Endothelial cell (in vitro differentiated cells): ENCODE results near the gene PGAM2. TPM values are rescaled to one million over a fixed set of nuclear protein-coding genes. Genes with fewer than 3 reads are reported as not detected.

Source experiments
- DNase-seq: peaks from one replicate; pipeline ENCODE4 v3.0.0; 2021; ENCODE audit warnings: low spot score
- H3K27ac Mint-ChIP-seq: one replicate; pipeline ENCODE4 v1.8.0; 2021; ENCODE audit warnings: mixed read lengths, inconsistent platforms; ENCODE audit not compliant: unreplicated experiment
- H3K27me3 Mint-ChIP-seq: one replicate; pipeline ENCODE4 v1.8.0; 2021; ENCODE audit warnings: mild to moderate bottlenecking, moderate library complexity, mixed read lengths, inconsistent platforms; ENCODE audit not compliant: unreplicated experiment
- H3K36me3 Mint-ChIP-seq: one replicate; pipeline ENCODE4 v1.8.0; 2021; ENCODE audit warnings: mild to moderate bottlenecking, low read depth, mixed read lengths, inconsistent platforms; ENCODE audit not compliant: unreplicated experiment
- H3K4me1 Mint-ChIP-seq: one replicate; pipeline ENCODE4 v1.8.0; 2021; ENCODE audit warnings: mild to moderate bottlenecking, mixed read lengths, inconsistent platforms; ENCODE audit not compliant: unreplicated experiment
- H3K4me3 Mint-ChIP-seq: one replicate; pipeline ENCODE4 v1.8.0; 2021; ENCODE audit warnings: mild to moderate bottlenecking, mixed read lengths, inconsistent platforms; ENCODE audit not compliant: unreplicated experiment
- H3K9me3 Mint-ChIP-seq: one replicate; pipeline ENCODE4 v1.8.0; 2021; ENCODE audit warnings: mixed read lengths, inconsistent platforms; ENCODE audit not compliant: unreplicated experiment
- CTCF ChIP-seq: fragments of 200-600 bp; sonication (generic); IDR thresholded peaks from one replicate; pipeline ENCODE4 v1.5.0; 2021; ENCODE audit warnings: antibody characterized with exemption; ENCODE audit not compliant: unreplicated experiment
- total RNA-seq: library from RNA; stranded (reverse); fragmentation: NEBNext Ultra II Directional; extraction: Animal tissue kit (Norgen Biotek cat#: 25700); gene quantifications from one replicate; pipeline ENCODE4 v1.2.1, GENCODE V29; 2021; ENCODE audit not compliant: unreplicated experiment

PGAM2 gene
- total RNA-seq, 1 donor from 2014 or later: not detected

- H3K4me3 Mint-ChIP-seq: no peak overlapping the region
- H3K9me3 Mint-ChIP-seq: no peaks in the 10 kb centered on the region
- no peak for TF ChIP-seq CTCF
These were observed 6.6 kb downstream of the PGAM2 start for GRCh38 chr7:44058759-44059218.

GRCh38 chr7:44057849-44058758, 7.3 kb downstream of the PGAM2 start:
- no peak for TF ChIP-seq CTCF
- H3K9me3 Mint-ChIP-seq: no peaks in the 10 kb centered on the region
- peaks cover 5% of the 10 kb centered on the region for H3K27me3 Mint-ChIP-seq
- H3K36me3 Mint-ChIP-seq: peaks cover 25% of the 10 kb centered on the region
- H3K4me3 Mint-ChIP-seq: no peak overlapping the region
- no peak overlapping the region for H3K27ac Mint-ChIP-seq
- DNase-seq: no peak
- H3K4me1 Mint-ChIP-seq: no peaks in the 10 kb centered on the region

More at GRCh38 chr7:44058759-44059218, 6.6 kb downstream of the PGAM2 start:
- Mint-ChIP-seq H3K27ac (no peak overlapping the region), H3K4me1 (no peaks in the 10 kb centered on the region), H3K27me3 (peaks cover 6% of the 10 kb centered on the region), H3K36me3 (peaks cover 25% of the 10 kb centered on the region)
- no peak for DNase-seq

- peaks cover 25% of the 10 kb centered on the region for H3K36me3 Mint-ChIP-seq
- DNase-seq: no peak
- H3K4me3 Mint-ChIP-seq: no peak overlapping the region
- H3K27me3 Mint-ChIP-seq: peaks cover 8% of the 10 kb centered on the region
- no peak for TF ChIP-seq CTCF
- H3K27ac Mint-ChIP-seq: no peak overlapping the region
- no peaks in the 10 kb centered on the region for H3K4me1 Mint-ChIP-seq
- no peaks in the 10 kb centered on the region for H3K9me3 Mint-ChIP-seq
These were observed 8.1 kb downstream of the PGAM2 start for GRCh38 chr7:44057181-44057848.

GRCh38 chr7:44056681-44057080, 8.7 kb downstream of the PGAM2 start:
- no peak for TF ChIP-seq CTCF
- no peak overlapping the region for H3K27ac Mint-ChIP-seq
- no peaks in the 10 kb centered on the region for H3K9me3 Mint-ChIP-seq
- H3K27me3 Mint-ChIP-seq: peaks cover 8% of the 10 kb centered on the region
- DNase-seq: no peak
- H3K4me3 Mint-ChIP-seq: no peak overlapping the region
- H3K4me1 Mint-ChIP-seq: peaks cover 4% of the 10 kb centered on the region
- H3K36me3 Mint-ChIP-seq: peaks cover 25% of the 10 kb centered on the region
